ENCODE results near the gene HEMGN. TPM values are rescaled to one million over a fixed set of nuclear protein-coding genes. Genes with fewer than 3 reads are reported as not detected.
A peak's percentile ranks its signal among the peaks of the same experiment; 100 is the strongest.

The HEMGN gene
- total and polyA plus RNA-seq, 2 of the 13 experiments (the other 11 are each of a cell fraction or from before 2014, with no cell fraction given) = not detected

DNA sequence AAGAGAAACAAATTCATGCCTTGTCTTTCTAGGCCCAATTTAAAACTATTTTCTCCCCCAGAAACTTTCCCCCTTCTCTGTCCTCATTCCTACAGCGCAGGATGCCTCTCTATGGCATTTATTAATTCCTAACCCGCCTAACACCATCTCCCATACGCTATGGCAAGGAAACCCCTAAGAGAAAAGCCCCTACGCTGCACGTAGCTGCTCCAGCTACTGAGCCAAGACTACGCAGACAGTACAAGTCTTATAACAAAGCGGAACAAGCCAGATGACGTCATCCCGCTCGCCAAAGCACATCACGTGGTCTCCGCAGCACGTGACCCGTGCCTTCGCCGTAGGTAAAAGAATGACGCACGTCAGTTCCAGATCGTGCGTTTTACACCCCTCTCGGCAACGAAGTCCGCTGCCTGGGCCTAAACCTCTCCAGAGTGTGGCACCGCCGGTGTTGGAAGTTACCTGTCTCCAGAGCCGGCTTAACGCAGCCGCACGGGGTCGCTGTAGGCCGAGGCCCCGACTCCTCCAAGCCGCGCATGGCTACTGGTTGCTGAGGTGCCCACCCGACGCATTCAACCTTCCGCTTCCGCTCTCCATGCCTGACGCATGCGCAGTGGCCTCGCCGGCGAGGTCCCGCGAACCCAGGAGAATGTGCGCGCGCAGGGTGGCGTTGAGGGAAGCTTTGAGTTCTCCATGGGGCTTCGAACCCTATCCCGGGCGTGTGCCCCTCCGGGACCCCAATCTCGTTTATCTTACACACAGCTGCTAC, 15.8 kb downstream of the HEMGN start, which contains the start of gene TRMO (continued):
- no peak for TF ChIP-seq HOXA9 (CRISPR knock-in tag; IDR thresholded peaks at IDR 0.05; ENCODE audit: borderline replicate concordance)
- TF ChIP-seq RNF2 (conservative IDR thresholded peaks at IDR 0.05; ENCODE audit: low read depth) = peak; percentile 93
- TF ChIP-seq SKI (IDR thresholded peaks at IDR 0.05; ENCODE audit: partially characterized antibody) = peak; percentile 33
- no peak for TF ChIP-seq DNMT1 (CRISPR knock-in tag; IDR thresholded peaks at IDR 0.05)
- TF ChIP-seq MTA3 (CRISPR knock-in tag; IDR thresholded peaks at IDR 0.05) = no peak
- no peak for TF ChIP-seq ZNF496 (CRISPR knock-in tag; IDR thresholded peaks at IDR 0.05; ENCODE audit: insufficient replicate concordance)
- TF ChIP-seq ZFP62 (CRISPR knock-in tag; IDR thresholded peaks at IDR 0.05) = no peak
- peak; percentile 51 for TF ChIP-seq ZNF567 (CRISPR knock-in tag; IDR thresholded peaks at IDR 0.05; ENCODE audit: borderline replicate concordance)
- peak; percentile 97 for TF ChIP-seq SPEN (CRISPR knock-in tag; IDR thresholded peaks at IDR 0.05; ENCODE audit: low read depth)
- TF ChIP-seq, protein P1, sequence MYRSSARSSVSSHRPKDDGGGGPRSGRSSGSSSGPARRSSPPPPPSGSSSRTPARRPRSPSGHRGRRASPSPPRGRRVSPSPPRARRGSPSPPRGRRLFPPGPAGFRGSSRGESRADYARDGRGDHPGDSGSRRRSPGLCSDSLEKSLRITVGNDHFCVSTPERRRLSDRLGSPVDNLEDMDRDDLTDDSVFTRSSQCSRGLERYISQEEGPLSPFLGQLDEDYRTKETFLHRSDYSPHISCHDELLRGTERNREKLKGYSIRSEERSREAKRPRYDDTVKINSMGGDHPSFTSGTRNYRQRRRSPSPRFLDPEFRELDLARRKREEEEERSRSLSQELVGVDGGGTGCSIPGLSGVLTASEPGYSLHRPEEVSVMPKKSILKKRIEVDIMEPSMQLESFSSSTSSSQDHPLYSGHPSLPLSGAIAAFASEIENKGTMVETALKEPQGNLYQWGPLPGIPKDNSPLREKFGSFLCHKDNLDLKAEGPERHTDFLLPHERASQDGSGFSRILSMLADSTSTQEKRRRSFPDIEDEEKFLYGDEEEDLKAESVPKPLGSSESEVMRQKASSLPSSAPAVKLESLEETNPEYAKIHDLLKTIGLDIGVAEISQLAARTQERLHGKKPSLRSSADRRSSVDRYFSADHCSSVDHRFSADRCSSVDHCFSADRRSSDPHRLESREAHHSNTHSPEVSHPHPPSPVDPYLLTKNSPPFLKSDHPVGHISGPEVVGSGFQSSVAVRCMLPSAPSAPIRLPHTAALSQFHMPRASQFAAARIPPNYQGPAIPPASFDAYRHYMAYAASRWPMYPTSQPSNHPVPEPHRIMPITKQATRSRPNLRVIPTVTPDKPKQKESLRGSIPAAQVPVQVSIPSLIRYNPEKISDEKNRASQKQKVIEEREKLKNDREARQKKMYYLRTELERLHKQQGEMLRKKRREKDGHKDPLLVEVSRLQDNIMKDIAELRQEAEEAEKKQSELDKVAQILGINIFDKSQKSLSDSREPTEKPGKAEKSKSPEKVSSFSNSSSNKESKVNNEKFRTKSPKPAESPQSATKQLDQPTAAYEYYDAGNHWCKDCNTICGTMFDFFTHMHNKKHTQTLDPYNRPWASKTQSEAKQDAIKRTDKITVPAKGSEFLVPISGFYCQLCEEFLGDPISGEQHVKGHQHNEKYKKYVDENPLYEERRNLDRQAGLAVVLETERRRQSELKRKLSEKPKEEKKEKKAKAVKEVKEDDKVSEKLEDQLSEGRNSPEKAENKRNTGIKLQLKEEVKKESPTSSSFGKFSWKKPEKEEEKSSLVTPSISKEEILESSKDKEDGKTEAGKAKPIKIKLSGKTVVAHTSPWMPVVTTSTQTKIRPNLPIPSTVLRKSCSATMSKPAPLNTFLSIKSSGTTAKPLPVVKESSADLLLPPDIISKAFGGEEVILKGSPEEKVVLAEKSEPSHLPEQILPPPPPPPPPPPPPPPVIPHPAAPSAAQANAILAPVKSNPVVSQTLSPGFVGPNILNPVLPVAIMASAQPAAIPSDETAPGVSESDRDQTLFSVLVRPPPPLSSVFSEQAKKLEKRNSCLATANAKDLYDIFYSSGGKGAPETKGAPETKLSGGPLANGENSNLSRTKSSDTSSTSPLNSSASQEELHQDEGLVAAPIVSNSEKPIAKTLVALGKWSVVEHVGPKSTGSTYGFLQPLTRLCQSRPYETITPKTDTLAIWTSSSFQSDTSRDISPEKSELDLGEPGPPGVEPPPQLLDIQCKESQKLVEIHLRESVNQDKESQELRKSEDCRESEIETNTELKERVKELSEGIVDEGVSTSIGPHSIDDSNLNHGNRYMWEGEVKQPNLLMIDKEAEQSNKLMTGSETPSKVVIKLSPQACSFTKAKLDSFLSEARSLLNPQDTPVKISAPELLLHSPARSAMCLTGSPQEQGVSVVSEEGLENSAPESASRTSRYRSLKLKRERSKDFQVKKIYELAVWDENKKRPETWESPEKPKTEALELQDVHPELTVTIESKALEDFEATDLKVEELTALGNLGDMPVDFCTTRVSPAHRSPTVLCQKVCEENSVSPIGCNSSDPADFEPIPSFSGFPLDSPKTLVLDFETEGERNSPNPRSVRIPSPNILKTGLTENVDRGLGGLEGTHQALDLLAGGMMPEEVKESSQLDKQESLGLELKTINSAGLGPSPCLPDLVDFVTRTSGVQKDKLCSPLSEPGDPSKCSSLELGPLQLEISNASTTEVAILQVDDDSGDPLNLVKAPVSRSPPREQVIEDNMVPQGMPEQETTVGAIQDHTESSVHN (CRISPR knock-in tag; IDR thresholded peaks at IDR 0.05) = no peak; the same call in 1 of the 2 replicates
- TF ChIP-seq ZNF546 (CRISPR knock-in tag; conservative IDR thresholded peaks at IDR 0.05) = no peak
- TF ChIP-seq, protein P2, sequence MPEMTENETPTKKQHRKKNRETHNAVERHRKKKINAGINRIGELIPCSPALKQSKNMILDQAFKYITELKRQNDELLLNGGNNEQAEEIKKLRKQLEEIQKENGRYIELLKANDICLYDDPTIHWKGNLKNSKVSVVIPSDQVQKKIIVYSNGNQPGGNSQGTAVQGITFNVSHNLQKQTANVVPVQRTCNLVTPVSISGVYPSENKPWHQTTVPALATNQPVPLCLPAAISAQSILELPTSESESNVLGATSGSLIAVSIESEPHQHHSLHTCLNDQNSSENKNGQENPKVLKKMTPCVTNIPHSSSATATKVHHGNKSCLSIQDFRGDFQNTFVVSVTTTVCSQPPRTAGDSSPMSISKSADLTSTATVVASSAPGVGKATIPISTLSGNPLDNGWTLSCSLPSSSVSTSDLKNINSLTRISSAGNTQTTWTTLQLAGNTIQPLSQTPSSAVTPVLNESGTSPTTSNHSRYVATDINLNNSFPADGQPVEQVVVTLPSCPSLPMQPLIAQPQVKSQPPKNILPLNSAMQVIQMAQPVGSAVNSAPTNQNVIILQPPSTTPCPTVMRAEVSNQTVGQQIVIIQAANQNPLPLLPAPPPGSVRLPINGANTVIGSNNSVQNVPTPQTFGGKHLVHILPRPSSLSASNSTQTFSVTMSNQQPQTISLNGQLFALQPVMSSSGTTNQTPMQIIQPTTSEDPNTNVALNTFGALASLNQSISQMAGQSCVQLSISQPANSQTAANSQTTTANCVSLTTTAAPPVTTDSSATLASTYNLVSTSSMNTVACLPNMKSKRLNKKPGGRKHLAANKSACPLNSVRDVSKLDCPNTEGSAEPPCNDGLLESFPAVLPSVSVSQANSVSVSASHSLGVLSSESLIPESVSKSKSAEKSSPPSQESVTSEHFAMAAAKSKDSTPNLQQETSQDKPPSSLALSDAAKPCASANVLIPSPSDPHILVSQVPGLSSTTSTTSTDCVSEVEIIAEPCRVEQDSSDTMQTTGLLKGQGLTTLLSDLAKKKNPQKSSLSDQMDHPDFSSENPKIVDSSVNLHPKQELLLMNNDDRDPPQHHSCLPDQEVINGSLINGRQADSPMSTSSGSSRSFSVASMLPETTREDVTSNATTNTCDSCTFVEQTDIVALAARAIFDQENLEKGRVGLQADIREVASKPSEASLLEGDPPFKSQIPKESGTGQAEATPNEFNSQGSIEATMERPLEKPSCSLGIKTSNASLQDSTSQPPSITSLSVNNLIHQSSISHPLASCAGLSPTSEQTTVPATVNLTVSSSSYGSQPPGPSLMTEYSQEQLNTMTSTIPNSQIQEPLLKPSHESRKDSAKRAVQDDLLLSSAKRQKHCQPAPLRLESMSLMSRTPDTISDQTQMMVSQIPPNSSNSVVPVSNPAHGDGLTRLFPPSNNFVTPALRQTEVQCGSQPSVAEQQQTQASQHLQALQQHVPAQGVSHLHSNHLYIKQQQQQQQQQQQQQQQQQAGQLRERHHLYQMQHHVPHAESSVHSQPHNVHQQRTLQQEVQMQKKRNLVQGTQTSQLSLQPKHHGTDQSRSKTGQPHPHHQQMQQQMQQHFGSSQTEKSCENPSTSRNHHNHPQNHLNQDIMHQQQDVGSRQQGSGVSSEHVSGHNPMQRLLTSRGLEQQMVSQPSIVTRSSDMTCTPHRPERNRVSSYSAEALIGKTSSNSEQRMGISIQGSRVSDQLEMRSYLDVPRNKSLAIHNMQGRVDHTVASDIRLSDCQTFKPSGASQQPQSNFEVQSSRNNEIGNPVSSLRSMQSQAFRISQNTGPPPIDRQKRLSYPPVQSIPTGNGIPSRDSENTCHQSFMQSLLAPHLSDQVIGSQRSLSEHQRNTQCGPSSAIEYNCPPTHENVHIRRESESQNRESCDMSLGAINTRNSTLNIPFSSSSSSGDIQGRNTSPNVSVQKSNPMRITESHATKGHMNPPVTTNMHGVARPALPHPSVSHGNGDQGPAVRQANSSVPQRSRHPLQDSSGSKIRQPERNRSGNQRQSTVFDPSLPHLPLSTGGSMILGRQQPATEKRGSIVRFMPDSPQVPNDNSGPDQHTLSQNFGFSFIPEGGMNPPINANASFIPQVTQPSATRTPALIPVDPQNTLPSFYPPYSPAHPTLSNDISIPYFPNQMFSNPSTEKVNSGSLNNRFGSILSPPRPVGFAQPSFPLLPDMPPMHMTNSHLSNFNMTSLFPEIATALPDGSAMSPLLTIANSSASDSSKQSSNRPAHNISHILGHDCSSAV (CRISPR knock-in tag; IDR thresholded peaks at IDR 0.05; ENCODE audit: borderline replicate concordance) = no peak
